DOHH2 (cell line): Measurements from ENCODE around the gene ACOT6.
"Not testable (repeated sequence)": the region's sequence is repeated elsewhere in the genome, so short reads cannot be mapped to it uniquely, and the experiment has no call there.

Source experiments
- CTCF ChIP-seq: fragments of 200-600 bp; sonication (generic); IDR thresholded peaks from one replicate; pipeline ENCODE4 v1.5.1; 2014; ENCODE audit warnings: antibody characterized with exemption, mild to moderate bottlenecking, low read depth, low read length; ENCODE audit not compliant: poor library complexity, severe bottlenecking
- EZH2phosphoT487 ChIP-seq: fragments of 200-600 bp; sonication (generic); IDR thresholded peaks from 2 replicates; pipeline ENCODE4 v1.6.1; 2017; ENCODE audit warnings: borderline replicate concordance, mild to moderate bottlenecking, antibody characterized with exemption, low read length, moderate library complexity, mixed read lengths

GRCh38 chr14:73568886-73569184 lies 43.5 kb upstream of the ACOT6 start:
- not testable (repeated sequence) for TF ChIP-seq CTCF, EZH2phosphoT487
